Measurements from ENCODE around the gene LY9.
"Not testable (repeated sequence)": the region's sequence is repeated elsewhere in the genome, so short reads cannot be mapped to it uniquely, and the experiment has no call there.

LY9 gene

GRCh38 chr1:160868141-160868540 is 72.2 kb downstream of the LY9 start:
- no peak for DNase-seq (ENCODE audit: low read depth)
- H3K4me3 ChIP-seq (ENCODE audit: low read length) = no peak overlapping the region
- TF ChIP-seq, protein P1, sequence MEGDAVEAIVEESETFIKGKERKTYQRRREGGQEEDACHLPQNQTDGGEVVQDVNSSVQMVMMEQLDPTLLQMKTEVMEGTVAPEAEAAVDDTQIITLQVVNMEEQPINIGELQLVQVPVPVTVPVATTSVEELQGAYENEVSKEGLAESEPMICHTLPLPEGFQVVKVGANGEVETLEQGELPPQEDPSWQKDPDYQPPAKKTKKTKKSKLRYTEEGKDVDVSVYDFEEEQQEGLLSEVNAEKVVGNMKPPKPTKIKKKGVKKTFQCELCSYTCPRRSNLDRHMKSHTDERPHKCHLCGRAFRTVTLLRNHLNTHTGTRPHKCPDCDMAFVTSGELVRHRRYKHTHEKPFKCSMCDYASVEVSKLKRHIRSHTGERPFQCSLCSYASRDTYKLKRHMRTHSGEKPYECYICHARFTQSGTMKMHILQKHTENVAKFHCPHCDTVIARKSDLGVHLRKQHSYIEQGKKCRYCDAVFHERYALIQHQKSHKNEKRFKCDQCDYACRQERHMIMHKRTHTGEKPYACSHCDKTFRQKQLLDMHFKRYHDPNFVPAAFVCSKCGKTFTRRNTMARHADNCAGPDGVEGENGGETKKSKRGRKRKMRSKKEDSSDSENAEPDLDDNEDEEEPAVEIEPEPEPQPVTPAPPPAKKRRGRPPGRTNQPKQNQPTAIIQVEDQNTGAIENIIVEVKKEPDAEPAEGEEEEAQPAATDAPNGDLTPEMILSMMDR (IDR thresholded peaks at IDR 0.05; ENCODE audit: insufficient read depth, low read depth, low read length, missing control alignments) = no peak

DNA sequence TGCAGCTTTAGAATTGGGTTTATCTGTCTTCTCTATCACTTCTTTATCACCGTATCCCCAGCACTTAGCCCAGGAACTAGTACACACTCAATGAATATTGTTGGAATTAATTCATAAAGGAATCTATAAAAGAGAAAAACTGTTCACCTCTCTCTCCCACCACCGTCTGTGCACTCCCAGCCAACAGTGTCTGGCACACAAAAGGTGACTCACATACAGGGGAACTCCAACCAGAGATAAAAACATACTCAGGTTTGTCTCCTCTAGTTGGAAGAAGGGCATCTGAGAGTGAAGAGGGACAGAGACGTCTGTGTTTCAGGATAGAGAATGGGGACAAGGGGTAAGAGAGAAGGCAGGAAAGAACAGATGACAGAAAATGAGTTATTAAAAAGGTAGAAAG is 79.0 kb downstream of the LY9 start:
- no peak overlapping the region for H3K4me3 ChIP-seq (ENCODE audit: low read length)
- TF ChIP-seq, protein P1 (IDR thresholded peaks at IDR 0.05; ENCODE audit: insufficient read depth, low read depth, low read length, missing control alignments) = no peak
- peak; percentile 41 for DNase-seq (ENCODE audit: low read depth)

DNA sequence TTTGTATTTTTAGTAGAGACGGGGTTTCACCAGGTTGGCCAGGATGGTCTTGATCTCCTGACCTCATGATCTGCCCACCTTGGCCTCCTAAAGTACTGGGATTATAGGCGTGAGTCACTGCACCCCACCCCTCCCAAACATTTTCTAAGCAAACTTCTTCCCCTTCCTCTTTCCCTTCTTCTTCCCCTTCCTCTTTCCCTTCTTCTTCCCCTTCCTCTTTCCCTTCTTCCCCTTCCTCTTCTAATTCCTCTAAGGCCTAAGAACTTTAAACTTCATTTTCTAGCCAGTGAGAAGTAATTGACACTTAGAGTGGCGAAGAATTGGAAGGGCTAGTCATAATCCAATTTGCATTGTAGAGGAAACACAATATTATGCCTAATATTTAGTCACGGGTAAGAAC is 79.6 kb downstream of the LY9 start:
- not testable (repeated sequence) for H3K4me3 ChIP-seq (ENCODE audit: low read length); DNase-seq (ENCODE audit: low read depth)

DNA sequence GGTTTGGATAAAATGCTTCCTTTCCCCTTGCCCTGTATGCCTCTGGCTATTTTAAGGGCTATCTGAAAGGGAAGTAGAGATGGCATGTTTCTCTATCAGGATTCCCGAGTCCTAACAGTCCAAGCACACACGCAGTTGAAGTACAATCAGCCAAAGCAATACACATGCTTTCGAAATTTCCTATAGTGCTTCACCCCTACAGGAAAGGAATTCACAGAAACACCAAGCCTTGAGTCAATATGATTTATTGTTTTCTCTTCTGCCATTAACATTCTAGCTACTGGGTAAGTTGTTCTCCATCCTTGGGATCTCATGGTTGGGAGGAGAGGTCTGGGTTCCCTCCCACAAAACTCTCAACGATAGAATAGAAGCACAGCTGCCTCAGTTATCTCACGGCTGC is 80.3 kb downstream of the LY9 start:
- no peak for DNase-seq (ENCODE audit: low read depth)
- TF ChIP-seq, protein P1 (IDR thresholded peaks at IDR 0.05; ENCODE audit: insufficient read depth, low read depth, low read length, missing control alignments) = no peak

GRCh38 chr1:160877221-160877620 is 81.2 kb downstream of the LY9 start:
- TF ChIP-seq, protein P1 (IDR thresholded peaks at IDR 0.05; ENCODE audit: insufficient read depth, low read depth, low read length, missing control alignments) = peak; percentile 1
- no peak for DNase-seq (ENCODE audit: low read depth)
- H3K4me3 ChIP-seq (ENCODE audit: low read length) = no peak overlapping the region

More for the DNA sequence above, 80.3 kb downstream of the LY9 start:
- no peak overlapping the region for H3K4me3 ChIP-seq (ENCODE audit: low read length)

Data from epithelial cell of esophagus (primary cell).